Neural progenitor cell (in vitro differentiated cells): Measurements from ENCODE around the gene MYO1A.

ENCODE experiments used
- EZH2 ChIP-seq: fragments of 200-600 bp; sonication (generic); IDR thresholded peaks from 2 replicates; pipeline ENCODE4 v1.6.1; 2017; ENCODE audit warnings: antibody characterized with exemption, mild to moderate bottlenecking, moderate library complexity
- TF ChIP-seq, protein P1 (sequence below): fragments of 200-600 bp; sonication (generic); IDR thresholded peaks from 2 replicates; pipeline ENCODE4 v1.5.1; 2017; ENCODE audit warnings: antibody characterized with exemption, mild to moderate bottlenecking

DNA sequence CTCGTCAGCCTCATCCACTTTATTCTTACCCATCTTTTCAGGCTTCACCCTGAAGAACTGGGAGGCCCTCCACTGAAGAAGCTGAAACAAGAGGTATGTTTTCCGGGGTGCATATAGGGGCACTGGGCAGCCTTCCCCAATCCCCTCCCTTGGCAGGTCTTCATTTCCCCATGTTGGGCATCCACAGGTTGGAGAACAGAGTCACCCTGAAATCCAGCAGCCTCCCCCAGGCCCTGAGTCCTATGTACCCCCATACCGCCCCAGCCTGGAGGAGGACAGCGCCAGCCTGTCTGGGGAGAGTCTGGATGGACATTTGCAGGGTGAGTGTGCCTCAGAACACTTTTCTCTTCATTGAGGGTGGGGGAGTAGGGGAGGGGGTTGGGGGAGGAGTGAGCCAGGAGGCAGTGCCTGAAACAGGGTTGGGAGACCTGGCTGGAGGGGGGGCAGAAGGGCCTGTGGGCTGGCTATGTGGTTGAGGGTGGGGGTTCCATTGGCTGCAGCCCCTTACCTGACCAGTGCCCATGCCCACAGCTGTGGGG lies 43.0 kb upstream of the MYO1A start:
- TF ChIP-seq, protein P1, sequence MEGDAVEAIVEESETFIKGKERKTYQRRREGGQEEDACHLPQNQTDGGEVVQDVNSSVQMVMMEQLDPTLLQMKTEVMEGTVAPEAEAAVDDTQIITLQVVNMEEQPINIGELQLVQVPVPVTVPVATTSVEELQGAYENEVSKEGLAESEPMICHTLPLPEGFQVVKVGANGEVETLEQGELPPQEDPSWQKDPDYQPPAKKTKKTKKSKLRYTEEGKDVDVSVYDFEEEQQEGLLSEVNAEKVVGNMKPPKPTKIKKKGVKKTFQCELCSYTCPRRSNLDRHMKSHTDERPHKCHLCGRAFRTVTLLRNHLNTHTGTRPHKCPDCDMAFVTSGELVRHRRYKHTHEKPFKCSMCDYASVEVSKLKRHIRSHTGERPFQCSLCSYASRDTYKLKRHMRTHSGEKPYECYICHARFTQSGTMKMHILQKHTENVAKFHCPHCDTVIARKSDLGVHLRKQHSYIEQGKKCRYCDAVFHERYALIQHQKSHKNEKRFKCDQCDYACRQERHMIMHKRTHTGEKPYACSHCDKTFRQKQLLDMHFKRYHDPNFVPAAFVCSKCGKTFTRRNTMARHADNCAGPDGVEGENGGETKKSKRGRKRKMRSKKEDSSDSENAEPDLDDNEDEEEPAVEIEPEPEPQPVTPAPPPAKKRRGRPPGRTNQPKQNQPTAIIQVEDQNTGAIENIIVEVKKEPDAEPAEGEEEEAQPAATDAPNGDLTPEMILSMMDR: no peak
- TF ChIP-seq EZH2: no peak
